Stimulated activated naive CD8-positive, alpha-beta T cell treated with anti-CD3 and anti-CD28 coated beads, Interleukin-15, Interleukin-2, amounts not matched to agents 100 U/mL and 50 U/mL, for 24 hours (primary cell): ENCODE results near the gene TRIM47.
"Not testable (repeated sequence)": the region's sequence is repeated elsewhere in the genome, so short reads cannot be mapped to it uniquely, and the experiment has no call there.

Experiments
- ATAC-seq: fragments of 150-1000 bp; cut with Tn5 transposase; one replicate; pipeline ENCODE4 v1.10.0; 2021
- DNase-seq: peaks from one replicate; pipeline ENCODE4 v3.0.0; 2021

Gene TRIM47

DNA sequence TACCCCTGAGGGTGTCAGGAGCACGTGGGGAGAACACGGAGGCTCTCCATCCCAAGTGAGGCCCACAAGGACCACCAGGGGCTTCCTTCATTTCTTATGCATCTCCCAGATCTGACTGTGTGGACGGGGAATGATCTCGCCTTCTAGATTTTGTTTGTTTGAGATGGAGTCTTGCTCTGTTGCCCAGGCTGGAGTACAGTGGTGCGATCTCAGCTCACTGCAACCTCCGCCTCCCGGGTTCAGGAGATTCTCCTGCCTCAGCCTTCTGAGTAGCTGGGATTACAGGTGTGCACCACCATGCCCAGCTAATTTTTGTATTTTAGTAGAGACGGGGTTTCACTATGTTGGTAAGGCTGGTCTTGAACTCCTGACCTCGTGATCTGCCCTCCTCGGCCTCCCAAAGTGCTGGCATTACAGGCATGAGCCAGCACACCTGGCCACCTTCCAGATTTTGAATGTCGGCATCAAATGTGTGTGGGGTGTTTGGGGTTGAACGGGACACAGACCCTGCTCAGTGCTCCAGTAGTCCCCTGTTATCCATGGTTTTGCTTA lies 9.6 kb downstream of the TRIM47 start:
- ATAC-seq, DNase-seq: not testable (repeated sequence)

DNA sequence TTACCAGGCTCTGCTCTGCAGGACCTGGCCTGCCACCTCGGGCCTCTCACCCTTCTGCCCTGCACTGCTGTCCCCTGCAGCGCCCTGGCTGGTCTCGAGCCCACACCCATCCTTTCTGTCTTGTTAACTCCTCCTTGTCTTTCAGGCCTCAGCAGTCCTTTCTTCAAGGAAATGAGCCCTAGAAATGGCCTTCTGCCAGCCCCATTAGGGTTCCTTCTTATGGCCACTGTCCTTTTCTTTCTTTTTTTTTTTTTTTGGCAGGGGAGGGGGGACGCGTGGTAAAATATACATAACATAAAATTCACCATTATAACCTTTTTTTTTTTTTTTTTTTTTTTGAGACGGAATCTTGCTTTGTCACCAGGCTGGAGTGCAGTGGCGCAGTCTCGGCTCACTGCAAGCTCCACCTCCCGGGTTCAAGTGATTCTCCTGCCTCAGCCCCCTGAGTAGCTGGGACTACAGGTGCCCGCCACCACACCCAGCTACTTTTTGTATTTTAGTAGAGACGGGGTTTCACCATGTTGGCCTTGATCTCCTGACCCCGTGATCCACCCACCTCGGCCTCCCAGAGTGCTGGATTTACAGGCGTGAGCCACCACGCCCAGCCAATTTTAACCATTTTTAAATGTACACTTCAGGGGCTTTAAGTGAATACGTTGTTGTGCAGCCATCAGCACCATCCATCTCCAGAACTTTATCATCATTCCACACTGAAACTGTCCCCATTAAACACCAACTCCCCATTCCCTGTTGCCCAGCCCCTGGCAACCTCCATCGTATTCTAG lies 12.8 kb downstream of the TRIM47 start:
- DNase-seq, ATAC-seq: not testable (repeated sequence)

DNA sequence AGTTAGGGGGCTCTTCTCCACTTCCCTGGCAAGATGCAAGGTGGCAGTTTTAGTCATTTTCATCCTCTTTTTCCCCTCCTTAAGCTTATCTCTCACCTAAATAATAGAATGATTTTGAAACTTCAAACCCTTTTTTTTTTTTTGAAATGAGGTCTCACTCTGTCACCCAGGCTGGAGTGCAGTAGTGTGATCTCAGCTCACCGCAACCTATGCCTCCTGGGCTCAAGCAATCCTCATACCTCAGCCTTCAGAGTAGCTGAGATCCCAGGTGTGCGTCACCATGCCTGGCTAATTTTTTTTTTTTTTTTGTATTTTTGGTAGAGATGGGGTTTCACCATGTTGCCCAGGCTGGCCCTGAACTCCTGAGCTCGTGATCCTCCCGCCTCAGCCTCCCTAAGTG lies 13.5 kb downstream of the TRIM47 start:
- ATAC-seq = peak; percentile 29
- not testable (repeated sequence) for DNase-seq

DNA sequence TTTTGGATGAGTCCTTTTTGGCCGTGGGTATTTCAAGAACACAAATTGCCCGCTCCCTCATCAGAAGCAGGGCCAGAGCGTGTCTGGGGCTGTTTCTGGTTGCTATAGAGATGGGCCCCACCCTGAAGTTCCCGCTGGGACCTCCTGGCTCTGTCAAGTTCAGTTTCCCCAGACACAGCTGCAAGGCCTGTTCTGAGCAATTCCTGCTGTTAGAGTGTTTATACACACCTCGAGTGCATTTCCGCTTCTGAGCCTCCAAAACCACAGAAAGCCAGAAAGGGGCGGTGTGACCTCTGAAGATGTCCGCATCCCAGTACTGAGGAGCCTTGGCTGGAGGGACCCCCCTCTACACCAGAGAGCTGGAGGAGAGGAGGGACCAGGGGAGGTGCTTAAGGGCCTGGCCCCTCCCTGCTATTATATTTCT lies 13.9 kb downstream of the TRIM47 start:
- peak; percentile 86 for ATAC-seq

DNA sequence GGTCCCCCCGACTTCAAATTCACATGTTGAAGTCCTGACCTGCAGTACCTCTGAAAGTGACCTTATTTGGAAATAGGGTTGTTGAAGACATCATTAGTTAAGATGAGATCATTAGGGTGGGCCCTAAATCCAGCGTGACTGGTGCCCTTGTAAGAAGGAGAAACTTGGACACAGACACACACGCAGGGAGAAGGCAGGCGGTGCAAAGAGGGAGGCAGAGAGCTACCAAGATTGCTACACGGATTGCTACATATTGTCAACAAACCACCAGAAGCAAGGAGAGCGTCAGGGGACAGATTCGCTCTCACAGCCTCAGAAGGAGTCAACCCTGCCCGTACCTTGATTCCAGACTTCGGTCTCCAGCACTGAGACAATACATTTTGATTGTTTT lies 16.5 kb downstream of the TRIM47 start:
- no peak for DNase-seq

More for the DNA sequence above, 13.9 kb downstream of the TRIM47 start:
- DNase-seq = peak; percentile 57

DNA sequence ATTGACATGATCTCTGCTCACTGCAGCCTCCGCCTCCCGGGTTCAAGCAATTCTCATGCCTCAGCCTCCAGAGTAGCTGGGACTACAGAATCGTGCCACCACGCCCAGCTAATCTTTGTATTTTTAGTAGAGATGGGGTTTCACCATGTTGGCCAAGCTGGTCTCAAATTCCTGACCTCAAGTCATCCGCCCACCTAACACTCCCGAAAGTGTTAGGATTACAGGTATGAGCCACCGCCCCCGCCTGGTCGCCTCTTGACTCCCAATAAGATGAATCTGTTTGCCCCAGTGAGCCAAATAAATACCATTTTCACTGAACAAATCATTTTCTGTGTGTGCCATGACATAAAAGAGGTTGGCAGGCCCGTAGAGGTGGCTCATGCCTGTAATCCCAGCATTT lies 19.0 kb downstream of the TRIM47 start:
- not testable (repeated sequence) for ATAC-seq, DNase-seq

More for the DNA sequence above, 16.5 kb downstream of the TRIM47 start:
- ATAC-seq = no peak

DNA sequence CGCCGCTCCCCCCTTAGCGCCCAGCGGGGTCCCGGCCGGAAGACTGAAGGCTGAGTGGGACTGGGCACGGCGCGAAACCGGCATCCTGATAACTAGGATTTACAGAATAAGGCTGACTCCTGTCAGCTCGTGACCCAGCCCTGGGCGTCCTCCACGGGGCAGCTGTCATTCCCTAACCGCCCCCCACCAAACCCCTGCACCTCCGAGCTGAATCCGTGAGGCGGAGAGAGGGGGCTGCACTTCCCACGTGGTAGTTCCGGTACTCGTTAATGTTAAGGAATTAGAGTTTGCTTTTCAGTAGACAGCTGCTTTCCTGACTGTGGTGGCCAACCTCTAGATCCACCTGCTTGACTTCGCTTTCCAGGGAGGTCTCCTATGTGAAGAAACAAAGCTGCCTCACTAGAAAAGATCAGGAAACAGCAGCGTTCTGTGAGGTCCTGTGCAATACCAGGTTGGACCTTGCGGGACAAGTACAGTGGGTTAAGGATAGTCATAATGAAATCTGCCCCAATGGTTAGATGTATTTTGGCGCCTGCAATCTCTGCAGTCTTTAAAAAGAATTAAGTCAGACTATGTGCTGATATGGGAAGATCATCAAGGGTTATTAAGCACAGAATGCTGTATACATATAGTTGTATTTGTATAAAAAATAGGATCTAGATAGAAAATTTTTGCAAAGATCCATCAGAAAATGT lies 22.2 kb downstream of the TRIM47 start:
- no peak for ATAC-seq
- DNase-seq = no peak

DNA sequence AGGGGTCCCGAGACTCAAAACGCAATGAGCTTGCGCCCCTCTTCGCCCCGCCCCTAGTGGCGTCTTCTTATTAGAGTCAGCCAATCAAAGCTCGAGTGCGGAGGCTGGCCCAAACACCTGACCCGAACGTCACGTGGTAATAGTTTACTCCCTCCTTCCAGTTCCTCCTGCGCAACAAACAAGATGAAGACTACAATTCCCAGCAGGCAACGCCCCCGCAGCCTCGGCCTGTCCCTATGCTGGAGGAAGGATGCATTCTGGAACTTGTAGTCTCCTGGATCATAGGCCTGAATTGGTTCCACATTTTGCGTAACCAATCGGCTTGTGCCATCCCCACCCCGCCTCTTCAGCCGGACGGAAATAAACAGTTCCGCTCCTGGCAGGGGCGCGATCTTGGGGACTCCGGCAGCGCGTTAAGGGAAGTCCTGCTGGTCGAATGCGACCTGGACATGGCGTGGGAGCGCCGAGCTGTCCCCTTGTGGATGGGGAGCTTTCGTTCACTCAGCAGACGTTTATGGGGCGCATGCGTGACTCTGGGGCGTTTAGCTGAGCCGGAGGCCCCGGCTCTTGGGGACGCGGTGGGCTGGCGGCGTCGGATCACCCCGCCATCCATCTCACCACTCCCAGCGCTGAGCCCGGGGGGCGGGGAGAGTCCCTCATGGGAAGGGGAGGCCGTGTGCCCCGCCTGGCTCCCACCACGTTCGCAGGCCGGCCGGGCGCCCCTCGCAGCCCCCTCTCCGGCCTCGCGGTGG lies 22.9 kb downstream of the TRIM47 start, which contains the start of gene WBP2:
TSS of gene WBP2 (minus strand) at position 26 of the 752 bp plus-strand sequence. CDS start 38 bp downstream, outside the sequence.
- DNase-seq = peak; percentile 96
- peak; percentile 95 for ATAC-seq

DNA sequence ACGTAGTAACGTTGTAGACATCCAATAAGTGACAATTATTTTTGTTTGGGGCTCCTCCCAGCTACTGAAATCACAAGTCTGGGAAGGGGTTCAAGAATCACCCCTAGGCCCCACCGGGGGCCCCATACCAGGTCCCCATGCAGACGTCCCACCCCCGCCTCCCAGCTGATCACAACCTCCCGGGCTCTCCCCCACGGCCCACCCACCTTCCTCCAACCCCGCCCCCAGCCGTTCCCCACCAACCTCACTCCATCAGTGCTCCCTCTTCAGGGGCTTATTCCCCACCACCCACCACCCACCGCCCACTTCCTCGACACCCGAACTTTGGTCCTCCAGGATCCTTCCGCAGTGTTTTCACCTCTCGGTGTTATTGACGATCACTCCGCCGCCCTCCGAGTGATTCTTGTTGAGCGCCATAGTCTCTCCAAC lies 23.5 kb downstream of the TRIM47 start:
- ATAC-seq (peak; percentile 12), DNase-seq (no peak)

DNA sequence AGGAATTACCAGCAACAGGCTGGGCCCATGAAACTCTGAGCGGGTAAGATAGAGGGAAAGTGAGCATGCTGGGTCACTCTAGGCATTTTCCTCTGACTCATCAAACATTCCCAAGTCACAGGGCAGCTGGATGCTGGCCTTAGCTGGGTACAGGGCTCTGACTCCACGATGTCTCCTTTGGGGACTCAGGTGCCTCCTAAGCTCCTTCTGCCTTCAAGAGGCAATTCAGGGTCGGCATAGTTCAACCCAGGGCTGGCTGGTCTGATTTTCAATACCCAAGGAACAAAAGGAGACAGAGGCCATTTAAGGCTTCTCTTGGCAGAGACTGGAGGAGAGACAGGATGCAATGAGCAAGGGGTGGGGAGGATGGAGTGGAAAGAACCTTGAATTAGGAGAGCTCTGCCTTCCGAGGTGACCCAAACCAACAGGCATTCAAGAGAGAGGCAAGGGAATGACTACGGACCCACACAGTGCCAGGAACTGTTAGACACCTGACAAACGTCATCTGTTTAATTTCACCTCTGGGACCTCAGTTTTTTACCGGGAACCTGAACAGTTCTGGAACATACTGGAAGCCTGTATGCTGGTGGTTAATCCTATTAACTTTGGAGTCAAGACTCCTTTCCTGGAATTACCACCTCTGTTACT lies 24.2 kb downstream of the TRIM47 start:
- ATAC-seq (no peak), DNase-seq (no peak)

DNA sequence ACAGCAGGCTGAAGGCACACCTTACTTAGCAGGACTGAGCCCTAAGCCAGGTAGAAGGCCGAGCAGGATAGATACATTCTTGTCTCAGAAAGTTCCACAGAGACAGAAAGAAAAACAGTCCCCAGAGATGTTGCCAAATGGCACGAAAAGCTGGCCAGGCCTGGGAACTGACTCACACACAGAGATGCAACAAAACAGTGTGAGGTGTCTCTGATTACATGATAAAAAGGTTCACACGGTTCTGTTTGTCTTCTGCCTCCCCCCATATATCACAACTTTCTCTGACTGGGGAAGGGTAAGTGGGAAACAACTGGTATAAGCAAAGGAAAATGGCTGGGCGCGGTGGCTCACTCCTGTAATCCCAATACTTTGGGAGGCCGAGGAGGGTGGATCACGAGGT lies 24.9 kb downstream of the TRIM47 start:
- DNase-seq (no peak), ATAC-seq (no peak)

DNA sequence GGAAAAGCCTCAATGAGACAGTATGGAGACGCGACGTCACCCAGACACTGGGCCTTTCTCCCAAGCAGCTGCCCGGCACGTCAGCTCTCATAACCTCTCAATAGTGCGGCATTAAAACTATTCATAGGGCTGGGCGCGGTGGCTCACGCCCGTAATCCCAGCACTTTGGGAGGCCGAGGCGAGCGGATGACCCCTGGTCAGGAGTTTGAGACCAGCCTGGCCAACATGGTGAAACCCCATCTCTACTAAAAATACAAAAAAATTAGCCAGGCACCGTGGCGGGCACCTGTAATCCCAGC lies 26.7 kb downstream of the TRIM47 start:
- not testable (repeated sequence) for DNase-seq, ATAC-seq

DNA sequence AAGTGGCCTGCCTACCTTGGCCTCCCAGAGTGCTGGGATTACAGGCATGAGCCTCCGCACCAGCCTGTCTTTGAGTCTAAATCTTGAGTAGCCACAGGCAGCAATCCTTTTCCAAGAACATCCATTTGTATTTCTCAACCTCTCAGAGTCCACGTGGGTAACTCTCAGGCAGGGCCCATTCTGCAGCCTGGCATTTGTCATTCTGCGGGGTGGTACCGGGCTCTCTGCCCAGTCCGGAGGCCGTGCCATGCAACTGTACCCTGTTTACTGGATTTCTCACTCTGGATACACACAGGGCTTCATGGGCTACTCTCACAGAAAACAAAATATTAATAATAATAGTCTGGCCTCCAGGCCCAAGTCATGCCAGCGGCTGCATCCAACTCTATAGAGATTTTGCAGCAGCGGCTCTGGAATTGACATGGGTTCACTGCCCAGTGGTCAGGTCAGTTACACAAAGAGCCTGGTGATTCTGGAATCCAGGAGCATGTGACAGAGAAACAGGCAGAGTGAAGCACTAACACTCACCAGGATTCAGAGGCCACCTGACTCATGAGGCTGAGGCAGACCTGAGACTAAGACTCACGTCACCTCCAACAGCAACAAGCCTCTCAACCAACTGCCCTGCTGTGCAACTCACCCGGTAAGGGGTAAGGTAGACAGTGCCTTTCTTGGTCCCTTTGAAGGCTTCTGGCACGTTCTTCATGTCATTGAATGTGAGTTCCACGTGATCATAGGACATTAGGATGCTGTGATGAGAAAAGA lies 27.3 kb downstream of the TRIM47 start:
- DNase-seq (no peak), ATAC-seq (no peak)

DNA sequence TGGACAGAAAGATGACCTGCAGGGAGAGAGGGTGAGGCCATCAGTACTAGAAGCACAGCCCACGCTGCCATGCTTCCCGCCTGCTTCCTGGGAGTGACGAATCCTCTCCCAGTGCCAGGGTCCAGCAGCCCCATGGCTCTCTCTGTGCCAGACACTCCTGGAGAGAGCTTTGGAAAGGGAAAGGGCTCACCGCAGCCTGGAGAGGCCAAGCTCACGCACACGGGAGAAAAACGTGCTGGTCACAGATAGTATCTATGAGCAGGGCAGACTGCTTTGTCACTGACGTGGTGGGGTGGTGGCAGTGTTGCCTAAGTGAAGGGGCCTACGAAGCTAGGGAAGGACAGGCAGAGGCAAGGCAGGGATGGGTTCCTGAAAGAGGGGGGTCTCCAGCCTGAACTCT lies 28.7 kb downstream of the TRIM47 start:
- DNase-seq (no peak), ATAC-seq (no peak)

DNA sequence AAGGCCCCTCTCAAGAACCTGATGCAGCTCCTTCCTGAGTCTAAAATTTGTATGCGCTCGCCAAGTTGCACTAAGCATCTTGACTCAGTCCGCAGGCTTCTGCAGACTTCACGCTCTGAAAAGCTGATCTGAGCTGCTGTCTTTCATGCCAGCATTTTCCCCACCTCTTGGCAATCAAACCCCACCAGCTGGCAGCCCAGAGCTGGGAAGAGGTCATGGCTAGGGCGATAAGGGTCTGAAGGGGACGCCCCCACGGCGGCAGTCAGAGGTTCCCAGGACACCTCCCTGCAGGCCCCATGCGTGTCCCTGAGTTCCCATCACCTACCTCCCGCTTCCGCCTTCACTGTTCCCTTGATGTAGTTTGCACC lies 29.1 kb downstream of the TRIM47 start:
- no peak for ATAC-seq

DNA sequence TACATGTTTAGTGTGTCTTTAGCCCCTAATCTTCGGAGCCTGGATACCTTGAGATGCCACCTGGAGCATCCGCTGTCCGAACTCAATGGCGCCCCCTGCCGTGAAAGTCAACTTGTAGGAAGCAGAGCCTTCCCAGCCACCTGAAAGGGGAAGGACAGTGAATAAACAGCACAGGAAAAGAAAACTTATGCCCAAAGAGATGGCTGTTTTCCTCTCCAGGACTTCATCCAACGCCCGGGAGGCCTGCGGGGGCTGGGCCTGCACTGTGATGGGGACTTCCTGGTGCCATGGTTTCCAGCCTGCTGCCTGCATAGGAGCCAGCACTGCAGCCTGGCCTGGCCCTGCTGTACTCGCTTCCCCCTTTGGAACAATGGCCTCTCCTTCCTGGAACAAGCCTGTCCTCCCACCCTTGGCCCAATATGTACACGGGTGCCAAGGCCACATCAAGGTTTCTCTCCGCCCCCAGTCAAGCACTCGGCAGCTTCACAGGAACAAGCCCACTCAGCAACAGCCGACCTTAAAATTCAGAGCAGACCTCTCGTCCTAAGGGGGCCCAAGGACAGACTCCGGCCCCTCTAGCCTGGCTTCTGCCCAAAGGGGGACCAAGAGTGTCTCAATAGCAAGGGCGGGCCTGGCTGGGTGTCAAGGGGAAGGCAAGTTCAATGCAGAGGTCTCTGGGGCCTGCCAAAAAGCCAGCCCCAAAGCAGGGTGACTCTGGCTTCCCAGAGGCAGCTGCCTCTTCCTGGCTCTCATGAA lies 29.7 kb downstream of the TRIM47 start:
- DNase-seq (peak; percentile 91), ATAC-seq (no peak)

More for the DNA sequence above, 29.1 kb downstream of the TRIM47 start:
- DNase-seq = no peak

DNA sequence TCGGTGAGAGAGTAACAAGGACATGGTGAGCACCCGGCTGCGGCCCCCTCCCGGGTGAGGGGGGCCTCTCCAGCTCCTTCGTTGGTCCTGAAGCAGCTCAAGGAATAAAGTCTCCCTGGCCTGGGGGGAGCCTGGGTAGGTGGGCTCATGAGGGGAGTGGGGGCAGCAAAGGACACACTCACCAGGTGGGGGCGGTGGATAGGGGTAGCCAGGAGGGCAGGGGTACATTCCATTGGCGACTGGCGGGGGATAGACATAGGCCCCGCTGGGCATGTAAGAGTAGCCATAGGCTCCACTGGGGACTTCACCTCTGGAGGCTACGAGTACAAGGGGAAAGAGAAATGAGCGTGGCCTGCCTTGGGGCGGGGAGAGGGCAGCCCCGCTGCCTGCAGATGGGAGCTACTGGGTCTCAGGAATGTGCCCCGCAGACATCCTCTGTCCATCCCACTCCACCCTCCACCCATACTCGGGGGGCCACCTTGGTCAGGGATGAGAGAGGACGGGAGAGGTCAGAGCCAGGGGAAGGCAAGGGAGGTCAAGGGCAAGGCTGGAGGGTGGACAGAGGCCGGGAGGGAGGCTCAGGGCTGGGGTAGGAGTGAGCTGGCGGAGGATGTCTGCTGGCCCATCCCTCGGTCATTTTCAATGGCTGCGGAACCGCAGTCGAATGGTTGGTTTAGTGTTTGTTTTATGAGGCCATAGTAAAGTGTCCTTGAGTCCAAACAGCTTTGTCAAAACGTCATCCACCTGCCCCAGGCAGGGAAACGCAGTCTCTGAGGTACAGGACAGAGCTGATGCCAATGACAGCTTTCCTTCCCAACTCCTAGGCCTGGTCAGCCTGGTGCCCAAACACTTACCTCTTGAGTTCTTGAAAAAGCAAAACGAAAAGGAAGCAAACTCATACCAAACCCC lies 30.5 kb downstream of the TRIM47 start:
- no peak for ATAC-seq
- no peak for DNase-seq

DNA sequence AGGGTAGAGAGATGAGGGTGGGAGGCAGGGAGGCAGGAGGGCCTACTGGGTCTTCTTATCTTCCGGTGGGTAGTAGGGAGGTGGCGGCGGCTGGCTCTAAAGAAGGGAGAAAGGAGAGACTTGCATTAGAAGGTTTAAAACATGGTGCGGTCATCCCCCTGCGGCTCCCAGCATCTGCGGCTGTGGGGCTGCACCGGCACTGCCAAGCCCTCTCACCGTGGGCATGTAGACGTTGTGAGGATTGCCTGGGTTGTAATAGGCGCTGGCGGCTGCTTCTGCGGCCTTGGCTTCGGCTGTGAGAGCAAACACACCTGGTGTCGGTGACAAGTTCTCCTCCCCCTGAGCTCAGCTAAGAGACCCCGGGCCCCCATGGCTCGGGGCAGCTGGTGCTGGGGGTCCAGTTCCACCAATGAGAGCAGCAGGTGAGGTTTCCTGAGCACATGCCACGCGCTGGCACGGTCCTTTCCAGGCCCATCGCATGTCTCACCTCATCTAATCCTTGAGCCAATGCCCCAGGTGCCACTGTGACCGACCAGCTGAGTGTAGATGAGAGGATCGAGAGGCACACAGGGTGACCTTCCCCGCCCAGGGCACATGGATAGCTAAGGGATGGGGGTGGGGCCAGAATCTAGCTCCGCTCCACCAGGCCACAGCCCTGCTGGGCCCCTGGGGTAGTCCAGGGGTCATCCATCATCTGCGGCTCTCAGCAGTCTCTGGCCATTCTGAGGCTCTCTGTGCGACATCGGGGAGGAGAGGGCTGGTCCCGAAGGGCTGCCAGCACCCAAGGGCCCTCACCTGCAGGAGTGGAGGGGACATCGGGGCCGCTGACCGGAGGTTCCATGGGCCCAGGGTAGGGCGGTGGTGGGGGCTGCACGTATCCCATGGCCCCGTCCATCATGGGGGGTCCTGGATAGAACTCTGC lies 31.4 kb downstream of the TRIM47 start:
- ATAC-seq (no peak), DNase-seq (no peak)
